K562 (cell line): ENCODE measurements around the gene FAM131C. TPM values are rescaled to one million over a fixed set of nuclear protein-coding genes. Genes with fewer than 3 reads are reported as not detected.
"Not testable (repeated sequence)": the region's sequence is repeated elsewhere in the genome, so short reads cannot be mapped to it uniquely, and the experiment has no call there.

ENCODE experiments used
- ATAC-seq: fragments of 200-7000 bp; cut with Tn5 transposase; 3 replicates; pipeline ENCODE4 v1.9.1; 2020; ENCODE audit warnings: moderate library complexity
- BruUV-seq: library from RNA; stranded (reverse); fragments of 400-500 nt; replicated peaks from 2 replicates; lab custom pipeline; 2021; lab: Mats Ljungman, UMichigan
- CTCF ChIA-PET: fragments of 300-600 bp; formaldehyde crosslinking; extraction: SDS; loops from one replicate; lab custom pipeline; 2021; ENCODE audit warnings: low intra/inter-chr PET ratio; lab: Yijun Ruan, JAX
- POLR2A ChIA-PET: fragments of 300-600, 350-650 bp; sonication (Branson Sonifier 250); formaldehyde crosslinking; extraction: SDS; loops from one replicate; lab custom pipeline; 2021; ENCODE audit warnings: antibody characterized with exemption, inconsistent platforms; lab: Yijun Ruan, JAX
- DNase-seq, 4 experiments: peaks; one replicate each; pipeline versions ENCODE4 v3.0.0 to v3.0.0-alpha.2; 2011 to 2018; ENCODE audit warnings: low spot score in 3 of 4, mixed read lengths in 3 of 4; ENCODE audit errors: extremely low read depth in 1 of 4
- FAIRE-seq: peaks from 2 replicates; lab custom pipeline; 2011; peaks lifted over from hg19 to GRCh38; lab: Jason Lieb, UNC
- H2AFZ ChIP-seq: 2 replicates; pipeline ENCODE4 v1.6.0; 2011; ENCODE audit warnings: low read depth, low read length, control low read depth, inconsistent platforms
- H3K27ac ChIP-seq: fragments of 200-600 bp; 3 replicates; pipeline ENCODE4 v1.8.0; 2011; ENCODE audit warnings: low read depth, mild to moderate bottlenecking, control low read depth, inconsistent platforms, low read length, moderate library complexity, mixed read lengths; ENCODE audit errors: extremely low read depth
- H3K27me3 ChIP-seq, 2 experiments: fragments of 300-600 bp in 1 of 2; 2 replicates in 1 of 2; 3 replicates in 1 of 2; pipeline versions ENCODE4 v1.6.0 to v1.8.0; 2011; ENCODE audit warnings: inconsistent platforms in 2 of 2, low read length in 2 of 2, mild to moderate bottlenecking in 1 of 2, mixed read lengths in 1 of 2, moderate library complexity in 1 of 2; ENCODE audit not compliant: control insufficient read depth in 2 of 2, insufficient read depth in 2 of 2
- H3K36me3 ChIP-seq: fragments of 300-600 bp; 3 replicates; pipeline ENCODE4 v1.8.0; 2011; ENCODE audit warnings: mild to moderate bottlenecking, low read length, inconsistent platforms; ENCODE audit not compliant: control insufficient read depth, insufficient read depth
- H3K4me1 ChIP-seq, 2 experiments: fragments of 200-600 bp in 1 of 2; replicated peaks in 1 of 2; 2 replicates in 1 of 2; 3 replicates in 1 of 2; pipeline versions ENCODE4 v1.5.1 to v1.8.0; 2011; ENCODE audit warnings: inconsistent platforms in 2 of 2, low read length in 2 of 2, mild to moderate bottlenecking in 1 of 2, mixed read lengths in 1 of 2, moderate library complexity in 1 of 2; ENCODE audit not compliant: control insufficient read depth in 2 of 2, insufficient read depth in 2 of 2
- H3K4me2 ChIP-seq: 2 replicates; pipeline ENCODE4 v1.6.1; 2011; ENCODE audit warnings: low read length, control low read depth, inconsistent platforms, mixed read lengths; ENCODE audit not compliant: insufficient read depth
- H3K4me3 ChIP-seq: fragments of 200-600 bp; sonication (generic), shearing (Covaris generic); 2 replicates; pipeline ENCODE4 v1.5.1; 2016; ENCODE audit warnings: control low read depth, inconsistent platforms
- H3K79me2 ChIP-seq: fragments of 200-600 bp; 3 replicates; pipeline ENCODE4 v1.8.0; 2011; ENCODE audit warnings: low read length, inconsistent platforms; ENCODE audit not compliant: control insufficient read depth, insufficient read depth
- H3K9ac ChIP-seq, 2 experiments: 2 replicates each; pipeline versions ENCODE4 v1.6.0 to v1.6.1; 2011; ENCODE audit warnings: low read depth in 2 of 2, low read length in 2 of 2, control low read depth in 1 of 2, inconsistent platforms in 1 of 2, mild to moderate bottlenecking in 1 of 2, mixed read lengths in 1 of 2; ENCODE audit not compliant: insufficient read depth in 1 of 2
- H3K9me1 ChIP-seq: one replicate; pipeline ENCODE4 v1.6.0; 2011; ENCODE audit warnings: inconsistent platforms, mild to moderate bottlenecking, low read length, moderate library complexity; ENCODE audit not compliant: control insufficient read depth, insufficient read depth
- H3K9me3 ChIP-seq: replicated peaks from 2 replicates; pipeline ENCODE4 v1.5.1; 2011; ENCODE audit warnings: low read depth, low read length, inconsistent platforms; ENCODE audit not compliant: control insufficient read depth, insufficient read depth
- H4K20me1 ChIP-seq: replicated peaks from 2 replicates; pipeline ENCODE4 v1.6.1; 2011; ENCODE audit warnings: low read length, inconsistent platforms, mixed read lengths; ENCODE audit not compliant: control insufficient read depth, insufficient read depth
- ARID3A ChIP-seq: IDR thresholded peaks from 2 replicates; pipeline ENCODE4 v1.6.1; 2012; ENCODE audit warnings: low read depth, low read length, improper control_type of control experiment, borderline replicate concordance
- CHD2 ChIP-seq: IDR thresholded peaks from 2 replicates; pipeline ENCODE4 v1.6.1; 2011; ENCODE audit warnings: low read depth, low read length
- HDAC3 ChIP-seq: fragments of 450-650 bp; IDR thresholded peaks from 2 replicates; pipeline ENCODE4 v1.6.1; 2018; ENCODE audit warnings: borderline replicate concordance, mild to moderate bottlenecking, moderate library complexity; ENCODE audit not compliant: partially characterized antibody
- NR4A1 ChIP-seq, 2 experiments: fragments of 250-450 bp in 1 of 2; fragments of 450-650 bp in 1 of 2; sonication (Bioruptor Pico) in 1 of 2; IDR thresholded peaks; 2 replicates each; pipeline versions ENCODE4 v1.4.0 to v1.6.1; 2016 to 2020; ENCODE audit warnings: mild to moderate bottlenecking in 2 of 2, missing compliant biosample characterization in 1 of 2, missing genetic modification characterization in 1 of 2, moderate library complexity in 1 of 2
- POLR2G ChIP-seq: fragments of 200-400 bp; formaldehyde crosslinking; IDR thresholded peaks from 2 replicates; pipeline ENCODE4 v1.6.1; 2017; ENCODE audit warnings: low read depth, mild to moderate bottlenecking, antibody characterized with exemption, low read length, moderate library complexity
- PYGO2 ChIP-seq: fragments of 450-650 bp; IDR thresholded peaks from 2 replicates; pipeline ENCODE4 v1.6.1; 2016; ENCODE audit warnings: mild to moderate bottlenecking, missing genetic modification characterization, moderate library complexity, missing compliant biosample characterization
- RFX7 ChIP-seq: fragments of 250-450 bp; sonication (Bioruptor Pico); IDR thresholded peaks from 2 replicates; pipeline ENCODE4 v1.5.1; 2021; ENCODE audit warnings: mild to moderate bottlenecking
- TAF15 ChIP-seq: fragments of 200-400 bp; formaldehyde crosslinking; IDR thresholded peaks from 2 replicates; pipeline ENCODE4 v1.6.1; 2017; ENCODE audit warnings: mild to moderate bottlenecking, low read depth, low read length, moderate library complexity
- TCF3 ChIP-seq: sonication (generic); formaldehyde crosslinking; IDR thresholded peaks from 2 replicates; pipeline ENCODE4 v1.4.0; 2020; ENCODE audit warnings: mild to moderate bottlenecking, missing genetic modification reagents
- TGIF2 ChIP-seq: sonication (generic); formaldehyde crosslinking; IDR thresholded peaks from 2 replicates; pipeline ENCODE4 v1.8.1; 2022; ENCODE audit warnings: mild to moderate bottlenecking, missing genetic modification reagents, moderate library complexity
- THAP7 ChIP-seq: fragments of 250-450 bp; sonication (Bioruptor Pico); IDR thresholded peaks from 2 replicates; pipeline ENCODE4 v1.5.0; 2021
- WGBS: fragments of 100-300 bp; shearing (Covaris generic); methylation state at CpG from one replicate; pipeline ENCODE4 v1.1.6; 2016; ENCODE audit warnings: low coverage, mixed read lengths; ENCODE audit not compliant: insufficient coverage; ENCODE audit errors: missing lambda C conversion rate; 5-methylcytosine and 5-hydroxymethylcytosine counted together
- in situ Hi-C: fragments of 300-500 bp; cut with MboI; formaldehyde crosslinking; loops from 4 replicates; pipeline ENCODE4 v1.15.0; 2018; ENCODE audit warnings: inconsistent platforms, mixed read lengths
- intact Hi-C: fragments of 100-400 bp; cut with micrococcal nuclease; formaldehyde crosslinking; loops from 2 replicates; pipeline ENCODE4 v1.14.2; 2022
- polyA plus RNA-seq, 8 experiments: library from polyadenylated mRNA; depleted of rRNA in 4 of 8; stranded (reverse) in 5 of 8; unstranded in 3 of 8; fragments of >200 nt; fragmentation: Nextera tagmentation in 2 of 8; fragmentation: Illumina TruSeq in 1 of 8; extraction: Ambion mirVana in 2 of 8; extraction: Trizol in 1 of 8; gene quantifications; 2 replicates each; pipeline versions ENCODE4 v1.2.1 to v1.2.3, GENCODE V29; 2011 to 2014; ENCODE audit warnings: inconsistent platforms in 1 of 8, missing spikeins in 1 of 8
- total RNA-seq, 7 experiments: library from RNA; depleted of rRNA in 6 of 7; stranded (reverse); fragments of >200 nt in 6 of 7; fragmentation: Illumina TruSeq in 2 of 7; extraction: Trizol in 2 of 7; gene quantifications; 2 replicates each; pipeline versions ENCODE4 v1.2.1 to v1.2.3, GENCODE V29; 2011 to 2021; ENCODE audit warnings: low replicate concordance in 1 of 7

FAM131C gene
- total and polyA plus RNA-seq, 9 of the 15 experiments (the other 6 are each of a cell fraction or from before 2014, with no cell fraction given), result 0.10 to 0.29 (median 0.16) TPM; not detected in 6

- POLR2A ChIA-PET, CTCF ChIA-PET, BruUV-seq, DNase-seq, FAIRE-seq, H3K9me1 ChIP-seq, H3K27ac ChIP-seq, H3K9me3 ChIP-seq, H3K4me3 ChIP-seq, H3K79me2 ChIP-seq, H3K4me2 ChIP-seq, H4K20me1 ChIP-seq, ATAC-seq, H2AFZ ChIP-seq, intact Hi-C loops, H3K36me3 ChIP-seq: not testable (repeated sequence)
- peaks cover 11 to 44% of the 10 kb centered on the region in 2 experiments for H3K27me3 ChIP-seq
- peak overlapping the region in 1 of 2 experiments; percentile 53; a peak in 1 of 4 replicates for H3K9ac ChIP-seq
- WGBS, result 16% methylated on average over 17 of the region's 18 CpGs
- peaks cover 0 to 14% of the 10 kb centered on the region in 2 experiments; a peak in 2 of 5 replicates for H3K4me1 ChIP-seq
- in situ Hi-C loops, result loop anchor here (10.0 kb wide), 1 partner anchor 47 kb away; the partner anchor contains the start of gene HSPB7
Observed at GRCh38 chr1:16061989-16062686, 11.3 kb downstream of the FAM131C start.

GRCh38 chr1:16061266-16061665, 12.2 kb downstream of the FAM131C start:
- H3K27me3 ChIP-seq, result peaks cover 11 to 35% of the 10 kb centered on the region in 2 experiments
- H3K4me1 ChIP-seq, result peaks cover 0 to 11% of the 10 kb centered on the region in 2 experiments; a peak in 3 of 5 replicates
- POLR2A ChIA-PET, result interaction anchor here (0.6 kb wide), 1 partner anchor 771 kb away, joined by 3 read pairs; no protein-coding TSS in a partner anchor
- peaks cover 10% of the 10 kb centered on the region; the same call in 1 of the 2 replicates for H4K20me1 ChIP-seq
- no peak overlapping the region for H2AFZ ChIP-seq
- H3K27ac ChIP-seq, result no peak overlapping the region
- no peaks in the 10 kb centered on the region for H3K36me3 ChIP-seq
- no peak overlapping the region for H3K9ac ChIP-seq
- no peak for DNase-seq
- WGBS, result 30% methylated on average over 3 of the region's 3 CpGs
- no peaks in the 10 kb centered on the region for H3K9me3 ChIP-seq
- CTCF ChIA-PET, result interaction anchor here (0.6 kb wide), 1 partner anchor 70 kb away, joined by 3 read pairs; no protein-coding TSS in a partner anchor
- ATAC-seq, result no peak
- in situ Hi-C loops (loop anchor here (10.0 kb wide), 1 partner anchor 46 kb away; the partner anchor contains the start of gene HSPB7), intact Hi-C loops (no loop called here)
- no peak for FAIRE-seq
- H3K4me3 ChIP-seq, result no peak overlapping the region
- no peaks in the 10 kb centered on the region for H3K79me2 ChIP-seq
- H3K9me1 ChIP-seq, result no peaks in the 10 kb centered on the region
- no peak overlapping the region for H3K4me2 ChIP-seq
- BruUV-seq, result no TSS peak
- no peak for TF ChIP-seq POLR2G
- no peak for TF ChIP-seq THAP7
- TF ChIP-seq NR4A1 (CRISPR knock-in tag; IDR thresholded peaks at IDR 0.05), result no peak
- TF ChIP-seq NR4A1 (tag; IDR thresholded peaks at IDR 0.05), result no peak
- no peak for TF ChIP-seq TGIF2 (CRISPR knock-in tag)
- no peak for TF ChIP-seq TAF15
- TF ChIP-seq CHD2, result no peak
- TF ChIP-seq HDAC3, result no peak
- TF ChIP-seq ARID3A, result no peak
- TF ChIP-seq PYGO2 (tag), result no peak
- no peak for TF ChIP-seq TCF3 (CRISPR knock-in tag)
- TF ChIP-seq RFX7 (CRISPR knock-in tag), result no peak
